Amniotic stem cell (primary cell): ENCODE results near the gene TIMD4.
"Not testable (repeated sequence)": the region's sequence is repeated elsewhere in the genome, so short reads cannot be mapped to it uniquely, and the experiment has no call there.

Experiments used
- DNase-seq: peaks from one replicate; lab custom pipeline; 2025; lab: John Stamatoyannopoulos, UW

The TIMD4 gene

GRCh38 chr5:156963125-156963524, at the start of gene TIMD4:
TSS of gene TIMD4 (minus strand) at chr5:156963226. CDS start at chr5:156963198, 28 bp downstream.
- DNase-seq: no peak

- no peak for DNase-seq
These were observed 43.2 kb upstream of the TIMD4 start for GRCh38 chr5:157006262-157006661.

- no peak for DNase-seq
These were observed 42.0 kb upstream of the TIMD4 start for GRCh38 chr5:157004893-157005551.

DNA sequence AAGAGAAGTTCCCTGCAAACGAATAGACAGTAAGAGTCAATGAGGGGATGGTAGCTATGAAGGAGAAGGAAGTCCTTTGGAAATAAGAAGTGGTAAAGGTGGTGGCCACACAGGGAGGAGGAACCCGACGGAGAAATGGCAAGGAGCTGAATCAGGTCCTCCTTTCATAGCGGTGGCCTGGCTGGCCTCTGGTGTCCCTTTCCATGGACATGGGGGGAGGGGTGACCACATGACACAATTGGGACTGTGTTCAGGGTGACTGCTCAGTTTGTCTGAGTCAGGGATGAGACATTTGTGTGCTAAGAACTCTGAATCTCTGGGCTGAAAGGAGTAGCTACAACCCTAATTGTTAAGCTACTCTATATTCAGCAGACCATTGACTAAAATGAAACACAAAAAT, 28.7 kb upstream of the TIMD4 start:
- DNase-seq: no peak

DNA sequence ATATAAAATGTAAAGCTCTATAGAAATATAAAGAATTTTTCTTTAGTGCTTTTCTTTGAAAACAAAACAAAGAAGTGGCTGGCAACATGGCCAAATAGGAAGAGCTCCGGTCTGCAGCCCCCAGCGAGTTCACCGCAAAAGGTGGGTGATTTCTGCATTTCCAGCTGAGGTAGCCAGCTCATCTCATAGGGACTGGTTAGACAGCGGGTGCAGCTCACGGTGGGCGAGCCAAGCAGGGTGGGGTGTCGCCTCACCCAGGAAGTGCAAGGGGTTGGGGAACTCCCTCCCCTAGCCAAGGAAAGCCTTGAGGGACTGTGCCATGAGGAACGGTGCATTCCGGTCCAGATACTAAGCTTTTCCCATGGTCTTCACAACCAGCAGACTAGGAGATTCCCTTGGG, 21.0 kb upstream of the TIMD4 start:
- no peak for DNase-seq

DNA sequence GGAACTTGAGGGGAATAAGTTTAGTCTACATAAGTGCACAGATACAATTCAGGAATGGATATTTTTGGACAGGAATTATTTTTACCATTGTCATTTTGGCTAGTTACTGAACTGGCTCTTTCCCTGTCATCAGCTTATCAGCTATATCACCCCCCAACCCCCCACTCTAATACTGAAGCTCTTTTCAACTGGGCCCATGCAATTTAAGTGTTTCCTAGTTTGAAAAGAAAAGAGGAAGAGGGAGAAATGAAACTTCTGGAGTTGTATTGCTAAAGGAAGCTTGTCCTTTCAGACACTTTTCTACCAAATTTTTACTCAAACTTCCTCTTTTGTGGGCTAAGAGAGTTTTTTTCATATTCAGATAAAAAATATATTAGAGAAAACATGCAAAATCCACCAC, 18.5 kb upstream of the TIMD4 start:
- no peak for DNase-seq

- DNase-seq: no peak
These were observed 11.3 kb upstream of the TIMD4 start for GRCh38 chr5:156974328-156974727.

GRCh38 chr5:156971848-156972525, 9.0 kb upstream of the TIMD4 start:
- no peak for DNase-seq

DNA sequence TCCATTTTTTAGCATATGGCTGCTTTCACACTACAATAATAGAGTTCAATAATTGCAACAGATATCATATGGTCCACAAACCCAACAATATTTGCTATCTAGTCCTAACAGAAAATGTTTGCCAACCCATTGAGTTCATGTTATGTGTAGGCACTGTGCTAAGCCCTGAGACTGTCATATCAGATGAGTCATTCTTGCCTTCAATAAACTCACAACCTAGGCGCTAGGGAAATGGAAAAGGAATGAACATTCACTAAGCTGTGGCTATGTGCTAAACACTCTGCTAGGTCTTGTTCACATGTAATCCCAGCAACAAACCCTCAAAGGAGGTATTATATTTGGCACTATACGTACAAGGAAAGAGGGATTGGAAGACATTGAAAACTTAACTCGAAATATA, 8.4 kb upstream of the TIMD4 start:
- DNase-seq: no peak

GRCh38 chr5:156967386-156967785, 4.4 kb upstream of the TIMD4 start:
- not testable (repeated sequence) for DNase-seq

- no peak for DNase-seq
These were observed 6.7 kb downstream of the TIMD4 start for GRCh38 chr5:156956321-156956720.

GRCh38 chr5:156951359-156951758, 11.7 kb downstream of the TIMD4 start:
- no peak for DNase-seq

DNA sequence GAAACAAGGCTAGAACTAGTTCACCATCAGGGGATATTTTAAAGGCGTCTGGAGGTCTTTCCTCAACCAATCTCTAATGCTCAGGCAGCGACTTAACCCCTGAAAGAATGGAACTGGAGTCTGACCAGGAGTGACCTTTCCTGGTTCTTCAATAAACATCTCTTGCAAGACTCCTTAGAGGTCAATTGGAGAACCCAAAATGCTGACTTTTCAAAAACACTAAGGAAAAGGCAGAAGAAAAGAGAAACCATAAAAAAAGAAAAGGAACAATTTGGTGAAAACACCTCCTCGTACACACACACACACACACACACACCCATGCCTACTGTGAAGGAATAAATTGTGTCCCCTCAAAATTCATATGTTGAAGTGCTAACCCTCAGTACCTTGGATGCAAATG, 12.3 kb downstream of the TIMD4 start:
- DNase-seq: no peak

DNA sequence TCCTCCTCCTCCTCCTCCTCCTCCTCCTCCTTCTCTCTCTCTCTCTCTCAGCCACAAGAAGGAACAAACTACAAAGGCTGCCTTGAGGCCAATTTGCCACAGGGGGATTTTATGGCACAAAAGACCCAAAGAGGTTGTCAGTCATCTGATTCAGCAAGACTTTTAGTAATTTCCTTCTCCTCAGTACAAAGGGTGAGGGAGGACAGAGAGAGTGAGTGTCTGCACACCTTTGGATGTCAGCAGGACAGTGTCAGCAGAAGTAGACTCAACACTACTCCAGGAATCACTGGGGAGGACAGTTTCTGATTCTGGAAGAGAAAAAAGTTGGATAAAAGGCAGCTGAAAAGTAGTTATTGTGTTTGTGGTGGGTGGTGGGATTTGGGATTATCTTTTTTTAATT, 13.6 kb downstream of the TIMD4 start:
- no peak for DNase-seq

- DNase-seq: no peak
These were observed 15.1 kb downstream of the TIMD4 start for GRCh38 chr5:156947925-156948324.

DNA sequence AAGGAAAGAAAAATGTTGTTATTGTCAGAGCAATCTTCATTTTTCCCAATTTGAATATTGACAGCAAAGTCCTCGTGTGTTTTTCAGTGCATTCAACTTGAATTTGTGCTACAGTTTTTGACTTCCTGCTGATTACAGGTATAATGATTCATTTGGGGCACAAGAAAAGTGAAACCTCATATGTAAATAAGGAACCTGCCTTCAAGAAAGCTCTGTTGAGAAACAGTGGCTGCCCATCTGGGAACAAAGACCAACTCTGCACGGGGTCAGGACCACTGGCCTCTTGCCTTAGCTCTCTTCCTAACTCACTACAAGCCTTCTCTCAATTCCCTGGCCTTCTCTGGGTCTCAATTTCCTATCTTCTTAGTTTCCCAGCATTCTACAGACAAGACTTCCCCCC, 21.0 kb downstream of the TIMD4 start:
- no peak for DNase-seq

GRCh38 chr5:156940462-156940861, 22.6 kb downstream of the TIMD4 start:
- DNase-seq: not testable (repeated sequence)

DNA sequence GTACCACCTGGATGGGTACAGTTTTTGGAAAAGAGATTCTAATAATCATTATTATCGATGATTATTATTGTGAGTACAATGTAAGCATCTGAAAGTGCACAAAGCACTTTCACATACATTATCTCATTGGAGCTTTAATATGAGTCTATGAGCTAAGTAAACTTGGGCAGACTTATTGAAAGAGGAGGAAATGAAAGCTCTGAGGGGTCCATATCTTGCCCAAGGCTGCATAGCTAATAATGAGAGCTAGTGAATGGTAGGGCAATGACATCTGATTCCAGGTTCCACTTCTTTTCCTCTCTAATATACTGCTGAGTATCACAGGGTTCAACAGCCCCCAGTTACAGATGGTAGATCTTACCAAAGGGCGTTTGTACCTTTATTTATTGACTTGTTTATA, 26.1 kb downstream of the TIMD4 start:
- DNase-seq: no peak

- no peak for DNase-seq
These were observed 28.4 kb downstream of the TIMD4 start for GRCh38 chr5:156934450-156935211.

DNA sequence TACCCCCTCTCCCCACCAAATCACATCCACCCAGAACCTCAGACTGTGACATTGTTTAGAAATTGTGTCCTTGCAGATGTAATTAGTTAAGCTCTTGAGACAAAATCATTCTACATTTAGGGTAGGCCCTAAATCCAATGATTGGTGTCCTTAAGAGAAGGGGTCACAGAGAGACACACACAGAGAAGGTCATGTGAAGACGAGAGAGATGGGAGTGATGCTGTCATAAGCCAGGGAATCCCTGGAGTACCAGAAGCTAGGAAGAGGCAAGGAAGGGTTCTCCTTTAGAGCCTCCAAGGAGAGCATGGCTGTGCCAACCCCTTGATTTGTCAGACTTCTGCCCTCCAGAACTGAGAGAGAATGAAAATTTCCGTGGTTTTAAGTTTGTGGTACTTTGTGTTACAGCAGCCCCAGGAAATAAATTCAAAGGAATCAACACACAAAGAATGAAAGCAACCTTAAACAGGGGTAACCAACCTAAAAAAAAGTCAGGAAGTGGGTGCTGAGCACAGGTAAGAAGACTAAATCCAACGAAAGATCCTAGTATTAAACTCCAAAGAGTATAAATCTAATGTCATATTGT, 33.6 kb downstream of the TIMD4 start:
- DNase-seq: no peak

DNA sequence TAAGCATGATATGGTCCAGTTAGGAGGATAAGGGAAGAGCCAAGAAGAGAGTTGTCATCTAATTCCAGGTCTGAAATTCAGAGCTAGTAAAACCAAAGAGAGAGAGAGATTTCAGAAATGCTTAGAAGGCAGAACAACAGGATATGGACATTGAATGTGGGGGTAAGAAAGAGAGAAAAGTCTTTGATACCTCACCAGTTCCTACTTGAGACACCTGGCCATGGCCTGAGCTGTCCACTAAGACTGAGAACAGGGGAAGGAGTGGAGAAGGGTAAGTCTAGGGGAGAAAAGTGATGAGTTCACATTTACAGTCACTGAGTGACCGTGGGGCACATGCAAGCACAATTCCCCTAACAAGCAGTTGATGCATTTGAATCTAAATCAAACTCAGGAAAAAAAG, 35.5 kb downstream of the TIMD4 start:
- no peak for DNase-seq

- not testable (repeated sequence) for DNase-seq
These were observed 37.3 kb downstream of the TIMD4 start for GRCh38 chr5:156925767-156926166.
